ENCODE results near the gene OR2T6.
"Not testable (repeated sequence)": the region's sequence is repeated elsewhere in the genome, so short reads cannot be mapped to it uniquely, and the experiment has no call there.

OR2T6 gene

GRCh38 chr1:248375446-248375845, at the start of gene OR2T6:
OR2T6 (plus strand) TSS chr1:248375746; CDS start chr1:248387609, 11,863 bp downstream.
- no peak for DNase-seq (ENCODE audit: low read depth)

GRCh38 chr1:248343451-248343850, 32.1 kb upstream of the OR2T6 start:
- DNase-seq (ENCODE audit: low read depth), result no peak

- DNase-seq (ENCODE audit: low read depth), result no peak
Observed at GRCh38 chr1:248348475-248348874, 27.1 kb upstream of the OR2T6 start, which contains the start of gene OR14C36. OR14C36 (plus strand) TSS chr1:248348775; CDS start chr1:248348775, 0 bp downstream.

GRCh38 chr1:248359415-248359814, 16.1 kb upstream of the OR2T6 start:
- DNase-seq (ENCODE audit: low read depth), result no peak

GRCh38 chr1:248361121-248361715, 14.3 kb upstream of the OR2T6 start, which contains the start of gene OR2T4:
OR2T4 (plus strand) TSS chr1:248361665; CDS start chr1:248361665, 0 bp downstream.
- DNase-seq (ENCODE audit: low read depth), result no peak

- no peak for DNase-seq (ENCODE audit: low read depth)
Observed at GRCh38 chr1:248366609-248367008, 8.9 kb upstream of the OR2T6 start.

- DNase-seq (ENCODE audit: low read depth), result no peak
Observed at GRCh38 chr1:248372394-248372793, 3.2 kb upstream of the OR2T6 start.

GRCh38 chr1:248373761-248374160, 1.8 kb upstream of the OR2T6 start:
- DNase-seq (ENCODE audit: low read depth), result no peak

- no peak for DNase-seq (ENCODE audit: low read depth)
Observed at GRCh38 chr1:248376916-248377315, 1.4 kb downstream of the OR2T6 start.

GRCh38 chr1:248380854-248381253, 5.3 kb downstream of the OR2T6 start:
- no peak for DNase-seq (ENCODE audit: low read depth)

GRCh38 chr1:248388426-248388825, 12.9 kb downstream of the OR2T6 start:
- no peak for DNase-seq (ENCODE audit: low read depth)

GRCh38 chr1:248393050-248393449, 17.5 kb downstream of the OR2T6 start:
- no peak for DNase-seq (ENCODE audit: low read depth)

- DNase-seq (ENCODE audit: low read depth), result no peak
Observed at GRCh38 chr1:248402748-248403147, 27.2 kb downstream of the OR2T6 start, which contains the start of gene OR2T1. OR2T1 (plus strand) TSS chr1:248403048; CDS start chr1:248406148, 3,100 bp downstream.

GRCh38 chr1:248404024-248404423, 28.5 kb downstream of the OR2T6 start:
- DNase-seq (ENCODE audit: low read depth), result no peak

- DNase-seq (ENCODE audit: low read depth), result no peak
Observed at GRCh38 chr1:248406721-248407692, 31.5 kb downstream of the OR2T6 start.

- no peak for DNase-seq (ENCODE audit: low read depth)
Observed at GRCh38 chr1:248416226-248416625, 40.7 kb downstream of the OR2T6 start.

GRCh38 chr1:248417854-248418253, 42.3 kb downstream of the OR2T6 start:
- no peak for DNase-seq (ENCODE audit: low read depth)

GRCh38 chr1:248421384-248421783, 45.8 kb downstream of the OR2T6 start:
- DNase-seq (ENCODE audit: low read depth), result no peak

- DNase-seq (ENCODE audit: low read depth), result not testable (repeated sequence)
Observed at GRCh38 chr1:248427526-248428191, 52.1 kb downstream of the OR2T6 start.

GRCh38 chr1:248428192-248428533, 52.6 kb downstream of the OR2T6 start:
- DNase-seq (ENCODE audit: low read depth), result not testable (repeated sequence)

- DNase-seq (ENCODE audit: low read depth), result not testable (repeated sequence)
Observed at GRCh38 chr1:248431683-248432082, 56.1 kb downstream of the OR2T6 start.

GRCh38 chr1:248432201-248432600, 56.7 kb downstream of the OR2T6 start:
- DNase-seq (ENCODE audit: low read depth), result not testable (repeated sequence)

Measured in activated T-cell treated with anti-CD3 and anti-CD28 coated beads for 1 hour (primary cell).